Activated T-cell treated with anti-CD3 and anti-CD28 coated beads, Interleukin-2, amount 50 U/mL, for 4 hours (primary cell): Measurements from ENCODE around the gene FBLN5. TPM values are rescaled to one million over a fixed set of nuclear protein-coding genes. Genes with fewer than 3 reads are reported as not detected.
"Not testable (repeated sequence)": the region's sequence is repeated elsewhere in the genome, so short reads cannot be mapped to it uniquely, and the experiment has no call there.

ENCODE experiments used
- ATAC-seq, 2 donors: fragments of 200-7000 bp; cut with Tn5 transposase; one replicate each; pipeline ENCODE4 v1.10.0; 2021
- DNase-seq: peaks from one replicate; pipeline ENCODE4 v3.0.0-alpha.2; 2020
- H3K27me3 Mint-ChIP-seq: one replicate; pipeline ENCODE4 v1.8.0; 2021; ENCODE audit warnings: low read depth, mixed read lengths
- H3K36me3 Mint-ChIP-seq: one replicate; pipeline ENCODE4 v1.8.0; 2022; ENCODE audit warnings: mixed read lengths; ENCODE audit not compliant: insufficient read depth
- H3K4me1 Mint-ChIP-seq: one replicate; pipeline ENCODE4 v1.8.0; 2021; ENCODE audit warnings: low read depth, mixed read lengths
- H3K4me3 Mint-ChIP-seq: one replicate; pipeline ENCODE4 v1.8.0; 2021; ENCODE audit warnings: mild to moderate bottlenecking, moderate library complexity, mixed read lengths
- H3K9me3 Mint-ChIP-seq: one replicate; pipeline ENCODE4 v1.8.0; 2021; ENCODE audit warnings: mixed read lengths
- total RNA-seq, 3 donors: library from RNA; stranded (reverse); gene quantifications; one replicate each; pipeline ENCODE4 v1.2.1, GENCODE V29; 2021

FBLN5 gene
- total RNA-seq, 3 donors from 2014 or later: 0.37 to 0.83 (median 0.60) TPM

- Mint-ChIP-seq H3K4me3 (no peak overlapping the region), H3K36me3 (no peaks in the 10 kb centered on the region), H3K4me1 (peaks cover 87% of the 10 kb centered on the region), H3K27me3 (no peaks in the 10 kb centered on the region), H3K9me3 (no peaks in the 10 kb centered on the region)
- DNase-seq (no peak), ATAC-seq (no peak)
These were observed 71.8 kb downstream of the FBLN5 start for GRCh38 chr14:91875525-91876286.

- Mint-ChIP-seq H3K36me3 (no peaks in the 10 kb centered on the region), H3K27me3 (no peaks in the 10 kb centered on the region), H3K9me3 (no peaks in the 10 kb centered on the region), H3K4me3 (peak overlapping the region; percentile 63), H3K4me1 (peaks cover 92% of the 10 kb centered on the region)
- ATAC-seq (peak; percentile 78 to 80), DNase-seq (peak; percentile 54)
These were observed 73.8 kb downstream of the FBLN5 start for GRCh38 chr14:91873471-91874415.

DNA sequence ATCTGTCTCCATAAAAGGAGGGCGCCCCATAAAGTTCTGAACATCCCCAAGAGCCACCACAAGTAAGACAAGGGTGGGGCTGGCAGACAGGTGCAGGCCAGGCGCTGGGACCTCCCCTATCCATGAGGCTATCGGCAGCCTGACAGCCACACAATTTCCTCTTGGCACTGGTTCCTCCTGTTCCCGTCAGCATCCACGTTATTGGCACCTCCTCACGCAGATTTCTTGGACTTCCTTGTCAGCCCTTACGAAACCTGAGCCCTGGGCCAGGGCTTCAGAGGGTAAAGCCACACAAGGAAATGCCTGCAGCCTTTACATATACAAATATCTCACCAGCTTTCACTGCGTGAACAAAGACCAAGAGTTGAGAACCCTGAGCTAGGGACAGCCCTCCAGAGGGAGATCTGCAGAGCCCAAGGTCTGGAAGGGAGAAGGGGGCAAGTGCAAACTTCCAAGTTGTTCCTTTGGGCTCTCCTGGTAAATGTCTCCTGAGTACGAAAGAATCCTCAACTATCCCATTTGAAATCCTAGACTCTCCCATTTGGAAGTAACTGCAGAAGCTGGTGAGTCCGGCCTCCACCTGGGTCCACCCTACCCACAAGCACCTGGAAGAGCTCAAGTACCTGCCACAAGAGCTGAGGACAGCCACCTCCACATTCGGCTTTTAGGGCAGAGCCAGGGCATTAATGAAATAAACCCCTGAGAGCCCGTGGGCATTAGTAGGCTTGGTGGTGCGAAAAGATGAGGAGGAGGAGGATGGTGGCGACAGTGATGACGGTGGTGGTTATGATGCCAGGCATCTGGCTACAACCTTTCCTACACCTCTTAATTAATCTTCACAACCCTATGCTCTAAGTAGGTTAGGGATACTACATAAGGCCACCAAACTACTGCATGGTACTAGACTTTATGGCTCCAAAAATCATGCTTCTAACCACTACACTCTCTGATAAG lies 74.7 kb downstream of the FBLN5 start:
- DNase-seq: no peak
- Mint-ChIP-seq H3K4me3 (peak overlapping the region; percentile 63), H3K9me3 (no peaks in the 10 kb centered on the region), H3K4me1 (peaks cover 96% of the 10 kb centered on the region), H3K36me3 (no peaks in the 10 kb centered on the region), H3K27me3 (no peaks in the 10 kb centered on the region)
- no peak for ATAC-seq

GRCh38 chr14:91872011-91872501 lies 75.4 kb downstream of the FBLN5 start:
- peak; percentile 53 for DNase-seq
- Mint-ChIP-seq H3K27me3 (no peaks in the 10 kb centered on the region), H3K4me1 (peaks cover 97% of the 10 kb centered on the region), H3K36me3 (no peaks in the 10 kb centered on the region), H3K4me3 (peak overlapping the region; percentile 63), H3K9me3 (no peaks in the 10 kb centered on the region)
- ATAC-seq: peak in 1 of 2 donors; percentile 12

- not testable (repeated sequence) for ATAC-seq, H3K4me3 Mint-ChIP-seq
- peaks cover 97% of the 10 kb centered on the region for H3K4me1 Mint-ChIP-seq
These were observed 76.1 kb downstream of the FBLN5 start for GRCh38 chr14:91871401-91871800.

GRCh38 chr14:91870890-91871289 lies 76.6 kb downstream of the FBLN5 start:
- ATAC-seq: no peak

More at GRCh38 chr14:91871401-91871800, 76.1 kb downstream of the FBLN5 start:
- H3K36me3 Mint-ChIP-seq, H3K9me3 Mint-ChIP-seq, H3K27me3 Mint-ChIP-seq, DNase-seq: not testable (repeated sequence)

DNA sequence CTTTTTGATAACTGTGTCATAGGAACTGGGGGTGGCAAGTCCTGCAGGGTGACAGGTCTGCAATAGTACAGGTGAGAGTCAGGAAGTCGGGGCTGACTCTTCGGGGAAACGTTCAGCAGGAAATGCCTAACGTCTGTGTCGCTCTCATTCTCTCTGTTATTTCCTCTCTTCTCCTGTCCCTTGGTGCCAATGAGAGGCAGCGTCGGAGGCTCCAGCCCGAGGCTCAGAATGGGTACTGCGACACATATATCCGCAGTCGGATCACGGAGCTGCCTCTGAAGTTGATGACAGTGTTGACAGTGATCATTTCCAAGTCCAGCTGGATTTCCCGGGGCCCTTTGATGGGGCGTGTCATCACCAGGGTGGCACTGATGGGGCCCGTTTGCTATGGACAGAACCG lies 77.5 kb downstream of the FBLN5 start:
- ATAC-seq: peak; percentile 40 to 44
- peaks cover 94% of the 10 kb centered on the region for H3K4me1 Mint-ChIP-seq
- H3K9me3 Mint-ChIP-seq: no peaks in the 10 kb centered on the region
- H3K27me3 Mint-ChIP-seq: no peaks in the 10 kb centered on the region
- H3K4me3 Mint-ChIP-seq: peak overlapping the region; percentile 75
- DNase-seq: peak; percentile 60
- no peaks in the 10 kb centered on the region for H3K36me3 Mint-ChIP-seq

More at GRCh38 chr14:91870890-91871289, 76.6 kb downstream of the FBLN5 start:
- DNase-seq: no peak
- Mint-ChIP-seq H3K4me1 (peaks cover 98% of the 10 kb centered on the region), H3K9me3 (no peaks in the 10 kb centered on the region), H3K4me3 (peak overlapping the region; percentile 75), H3K27me3 (no peaks in the 10 kb centered on the region), H3K36me3 (no peaks in the 10 kb centered on the region)

GRCh38 chr14:91869556-91869955 lies 77.9 kb downstream of the FBLN5 start:
- DNase-seq: no peak
- H3K27me3 Mint-ChIP-seq: no peaks in the 10 kb centered on the region
- ATAC-seq: no peak
- peak overlapping the region; percentile 75 for H3K4me3 Mint-ChIP-seq
- no peaks in the 10 kb centered on the region for H3K36me3 Mint-ChIP-seq
- H3K9me3 Mint-ChIP-seq: no peaks in the 10 kb centered on the region
- peaks cover 94% of the 10 kb centered on the region for H3K4me1 Mint-ChIP-seq

DNA sequence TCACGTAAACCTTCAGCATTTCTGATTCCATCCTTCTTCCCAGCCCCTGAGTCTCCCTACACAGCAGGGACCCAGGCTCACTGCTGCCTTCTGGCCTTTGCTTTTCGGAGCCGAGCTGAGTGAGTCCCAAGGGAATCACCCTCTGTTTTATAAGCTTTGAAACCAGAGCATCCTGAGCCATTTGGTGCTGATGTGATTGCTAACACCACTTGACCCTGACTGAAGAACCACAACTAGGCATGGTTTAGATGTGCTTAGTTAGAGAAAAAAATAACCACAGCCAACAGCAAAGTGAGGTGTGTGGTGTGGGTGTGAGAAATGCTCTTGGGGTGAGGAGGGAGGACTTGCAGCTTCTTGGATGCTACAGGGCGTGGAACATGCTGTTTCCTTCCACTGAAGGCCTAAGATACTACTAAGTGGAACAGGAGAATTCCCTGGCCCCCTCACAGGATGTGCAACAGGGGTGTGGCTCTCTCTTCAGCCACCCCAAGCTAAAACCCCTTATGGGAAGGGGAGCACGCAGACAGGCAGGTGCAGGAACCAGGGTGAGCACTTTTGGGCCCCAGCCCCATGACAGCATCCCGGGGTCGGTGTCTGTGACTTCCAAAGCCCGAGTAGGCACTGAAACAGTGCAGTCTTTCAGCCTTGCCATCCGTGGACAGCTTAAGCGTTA lies 80.0 kb downstream of the FBLN5 start, which contains the start of gene TC2N:
Gene TC2N (minus strand): TSS at position 221 of the 673 bp plus-strand sequence. CDS start 53,767 bp downstream, outside the sequence.
- peaks cover 93% of the 10 kb centered on the region for H3K4me1 Mint-ChIP-seq
- no peaks in the 10 kb centered on the region for H3K9me3 Mint-ChIP-seq
- DNase-seq (no peak), ATAC-seq (peak; percentile 42 to 56)
- H3K36me3 Mint-ChIP-seq: peaks cover 8% of the 10 kb centered on the region
- peak within 1 kb of the TSS; percentile 83 for H3K4me3 Mint-ChIP-seq
- H3K27me3 Mint-ChIP-seq: no peaks in the 10 kb centered on the region

GRCh38 chr14:91866511-91867295 lies 80.8 kb downstream of the FBLN5 start:
- ATAC-seq (peak; percentile 2 to 16), DNase-seq (no peak)
- peaks cover 8% of the 10 kb centered on the region for H3K36me3 Mint-ChIP-seq
- peaks cover 93% of the 10 kb centered on the region for H3K4me1 Mint-ChIP-seq
- H3K4me3 Mint-ChIP-seq: peak overlapping the region; percentile 83
- no peaks in the 10 kb centered on the region for H3K27me3 Mint-ChIP-seq
- no peaks in the 10 kb centered on the region for H3K9me3 Mint-ChIP-seq

DNA sequence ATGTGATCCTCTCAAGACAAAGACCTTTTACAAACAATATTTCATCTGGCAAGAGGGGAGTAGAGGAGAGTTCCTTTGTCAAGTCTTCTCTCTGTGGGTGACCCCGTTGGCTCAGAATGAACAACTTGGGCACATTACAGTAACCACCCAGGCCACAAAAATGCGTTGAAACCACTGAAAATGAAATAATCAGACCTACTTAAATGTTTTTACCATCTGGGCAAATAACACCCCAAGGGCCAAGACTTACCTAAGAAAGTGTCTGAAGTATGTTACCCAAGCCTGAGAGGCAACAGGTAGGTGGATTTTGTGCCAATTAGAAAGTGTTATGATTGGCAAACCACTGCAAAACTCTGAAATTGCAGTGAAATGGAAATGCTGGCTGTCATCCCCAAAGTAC lies 81.4 kb downstream of the FBLN5 start:
- H3K4me3 Mint-ChIP-seq: peak overlapping the region; percentile 83
- DNase-seq (no peak), ATAC-seq (peak; percentile 32 to 33)
- H3K9me3 Mint-ChIP-seq: no peaks in the 10 kb centered on the region
- H3K36me3 Mint-ChIP-seq: peaks cover 8% of the 10 kb centered on the region
- H3K27me3 Mint-ChIP-seq: no peaks in the 10 kb centered on the region
- peaks cover 94% of the 10 kb centered on the region for H3K4me1 Mint-ChIP-seq

DNA sequence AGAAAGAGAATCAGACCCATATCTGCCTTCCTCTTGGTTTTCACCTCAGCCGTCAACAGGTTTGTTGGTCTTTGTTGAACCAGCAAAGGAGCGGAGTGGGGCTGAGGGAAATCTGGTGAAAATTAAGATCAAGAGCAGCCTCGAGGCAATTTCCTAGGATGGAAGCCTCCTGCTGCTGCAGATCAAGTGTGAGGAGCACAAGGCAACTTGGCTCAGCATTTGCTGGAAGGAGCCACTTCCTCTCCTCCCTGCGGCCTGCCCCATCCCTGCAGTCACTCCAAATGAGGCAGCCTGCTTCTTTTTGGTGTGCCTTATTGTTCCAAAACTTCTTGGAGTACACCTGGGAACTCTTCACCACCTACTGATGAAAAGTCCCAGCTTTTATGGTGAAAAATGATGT lies 85.1 kb downstream of the FBLN5 start:
- Mint-ChIP-seq H3K27me3 (no peaks in the 10 kb centered on the region), H3K4me3 (peak overlapping the region; percentile 54), H3K36me3 (peaks cover 27% of the 10 kb centered on the region), H3K9me3 (no peaks in the 10 kb centered on the region), H3K4me1 (peaks cover 91% of the 10 kb centered on the region)
- DNase-seq (no peak), ATAC-seq (no peak)
